Gastroesophageal sphincter (tissue), 3 donors: Measurements from ENCODE around the gene MPRIP.

Experiments used
- CTCF ChIP-seq, 4 experiments: fragments of 200-600 bp in 2 of 4; fragments of 450-650 bp in 2 of 4; sonication (generic) in 1 of 4; IDR thresholded peaks; one replicate each; pipeline ENCODE4 v1.5.1; 2017 to 2019; ENCODE audit warnings: antibody characterized with exemption in 4 of 4, mild to moderate bottlenecking in 2 of 4, moderate library complexity in 2 of 4
- EP300 ChIP-seq: sonication (generic); formaldehyde crosslinking; IDR thresholded peaks from one replicate; pipeline ENCODE4 v1.6.1; 2017; ENCODE audit warnings: antibody characterized with exemption, mild to moderate bottlenecking
- POLR2A ChIP-seq, 2 donors: fragments of 450-650 bp; IDR thresholded peaks; one replicate each; pipeline ENCODE4 v1.6.1; 2017; ENCODE audit warnings: antibody characterized with exemption in 2 of 2, mild to moderate bottlenecking in 2 of 2, moderate library complexity in 1 of 2
- POLR2AphosphoS5 ChIP-seq: sonication (generic); formaldehyde crosslinking; IDR thresholded peaks from one replicate; pipeline ENCODE4 v1.6.1; 2017; ENCODE audit warnings: antibody characterized with exemption

GRCh38 chr17:17204635-17205231, 162.5 kb downstream of the MPRIP start:
- TF ChIP-seq POLR2A (IDR thresholded peaks at IDR 0.05) (no peak), CTCF (IDR thresholded peaks at IDR 0.05) (no peak), EP300 (no peak), POLR2AphosphoS5 (no peak)
